Activated B cell treated with CpG ODN at 0.5 μM for 24 hours (primary cell): ENCODE data around the gene ACADM. TPM values are rescaled to one million over a fixed set of nuclear protein-coding genes. Genes with fewer than 3 reads are reported as not detected.
"Not testable (repeated sequence)": the region's sequence is repeated elsewhere in the genome, so short reads cannot be mapped to it uniquely, and the experiment has no call there.

Source experiments
- ATAC-seq: fragments of 200-7000 bp; cut with Tn5 transposase; one replicate; pipeline ENCODE4 v1.10.0; 2021; ENCODE audit warnings: low read depth, mild to moderate bottlenecking, moderate library complexity
- CTCF ChIA-PET: fragments of 350-600 bp; sonication (Branson Sonifier 250); formaldehyde crosslinking; loops from one replicate; lab custom pipeline; 2021; ENCODE audit warnings: antibody characterized with exemption; lab: Charles Lee
- POLR2A ChIA-PET: fragments of 350-600 bp; sonication (Branson Sonifier 250); formaldehyde crosslinking; loops from one replicate; lab custom pipeline; 2021; ENCODE audit warnings: antibody characterized with exemption; lab: Charles Lee
- DNase-seq: peaks from one replicate; pipeline ENCODE4 v3.0.0; 2022
- H3K27ac Mint-ChIP-seq: one replicate; pipeline ENCODE4 v1.8.0; 2020; ENCODE audit warnings: mixed read lengths
- H3K27me3 Mint-ChIP-seq: one replicate; pipeline ENCODE4 v1.8.0; 2021; ENCODE audit warnings: mixed read lengths
- H3K36me3 Mint-ChIP-seq: one replicate; pipeline ENCODE4 v1.8.0; 2021; ENCODE audit warnings: low read depth, mixed read lengths
- H3K4me1 Mint-ChIP-seq: one replicate; pipeline ENCODE4 v1.8.0; 2021; ENCODE audit warnings: mixed read lengths
- H3K4me3 Mint-ChIP-seq: one replicate; pipeline ENCODE4 v1.8.0; 2020; ENCODE audit warnings: mild to moderate bottlenecking, mixed read lengths
- H3K9me3 Mint-ChIP-seq: one replicate; pipeline ENCODE4 v1.8.0; 2020; ENCODE audit warnings: mixed read lengths
- CTCF ChIP-seq: fragments of 200-600 bp; IDR thresholded peaks from one replicate; pipeline ENCODE4 v1.8.0; 2022; ENCODE audit warnings: antibody characterized with exemption, mild to moderate bottlenecking
- intact Hi-C: fragments of 100-400 bp; cut with micrococcal nuclease; formaldehyde crosslinking; loops from one replicate; pipeline ENCODE4 v1.15.1; 2024
- total RNA-seq: library from RNA; stranded (reverse); gene quantifications from 2 replicates; pipeline ENCODE4 v1.2.3, GENCODE V29; 2022

Gene ACADM
- total RNA-seq, 1 donor from 2014 or later, result 49.4 TPM

- Mint-ChIP-seq H3K4me1 (no peaks in the 10 kb centered on the region), H3K36me3 (no peaks in the 10 kb centered on the region), H3K4me3 (no peak overlapping the region), H3K9me3 (no peaks in the 10 kb centered on the region), H3K27ac (no peak overlapping the region), H3K27me3 (peaks cover 21% of the 10 kb centered on the region)
- DNase-seq, result no peak
- no peak for ATAC-seq
- intact Hi-C loops, result no loop called here
- no peak for TF ChIP-seq CTCF
- POLR2A ChIA-PET, result no interaction called here
- CTCF ChIA-PET, result no interaction called here
Observed at GRCh38 chr1:75712306-75712705, 12.2 kb upstream of the ACADM start.

GRCh38 chr1:75719810-75720209 lies 4.7 kb upstream of the ACADM start:
- CTCF ChIA-PET, result no interaction called here
- Mint-ChIP-seq H3K27ac (no peak overlapping the region), H3K4me3 (no peak overlapping the region), H3K4me1 (peaks cover 10% of the 10 kb centered on the region), H3K36me3 (peaks cover 3% of the 10 kb centered on the region), H3K9me3 (no peaks in the 10 kb centered on the region), H3K27me3 (peaks cover 3% of the 10 kb centered on the region)
- intact Hi-C loops, result loop anchor here (5.0 to 10.0 kb wide), 3 partner anchors 375 to 1523 kb away; partner anchors contain the start of genes CRYZ, FPGT, LRRIQ3 and TYW3
- no peak for ATAC-seq
- POLR2A ChIA-PET, result no interaction called here
- DNase-seq, result no peak
- no peak for TF ChIP-seq CTCF

- CTCF ChIA-PET, result interaction anchor here (0.6 kb wide), 1 partner anchor 67 kb away, joined by 3 read pairs; no protein-coding TSS in a partner anchor
Observed at GRCh38 chr1:75720325-75720724, 4.2 kb upstream of the ACADM start.

GRCh38 chr1:75720820-75721219 lies 3.7 kb upstream of the ACADM start:
- Mint-ChIP-seq H3K4me3 (no peak overlapping the region), H3K27me3 (peaks cover 3% of the 10 kb centered on the region), H3K27ac (no peak overlapping the region), H3K36me3 (peaks cover 6% of the 10 kb centered on the region), H3K9me3 (no peaks in the 10 kb centered on the region), H3K4me1 (peaks cover 17% of the 10 kb centered on the region)
- ATAC-seq, result no peak
- no peak for TF ChIP-seq CTCF
- ChIA-PET POLR2A (no interaction called here), CTCF (interaction anchor here (0.6 kb wide), 1 partner anchor 67 kb away, joined by 3 read pairs; no protein-coding TSS in a partner anchor)
- intact Hi-C loops, result loop anchor here (5.0 to 10.0 kb wide), 3 partner anchors 376 to 1524 kb away; partner anchors contain the start of genes CRYZ, FPGT, LRRIQ3 and TYW3
- no peak for DNase-seq

More at GRCh38 chr1:75720325-75720724, 4.2 kb upstream of the ACADM start:
- no peaks in the 10 kb centered on the region for H3K9me3 Mint-ChIP-seq
- peaks cover 12% of the 10 kb centered on the region for H3K4me1 Mint-ChIP-seq
- intact Hi-C loops, result loop anchor here (5.0 to 10.0 kb wide), 3 partner anchors 376 to 1523 kb away; partner anchors contain the start of genes CRYZ, FPGT, LRRIQ3 and TYW3
- no peak overlapping the region for H3K4me3 Mint-ChIP-seq
- peaks cover 6% of the 10 kb centered on the region for H3K36me3 Mint-ChIP-seq
- no peak overlapping the region for H3K27ac Mint-ChIP-seq
- TF ChIP-seq CTCF, result no peak
- POLR2A ChIA-PET, result no interaction called here
- peaks cover 3% of the 10 kb centered on the region for H3K27me3 Mint-ChIP-seq
- no peak for ATAC-seq
- DNase-seq, result no peak

GRCh38 chr1:75722246-75722645 lies 2.3 kb upstream of the ACADM start:
- ATAC-seq, H3K27ac Mint-ChIP-seq, H3K4me3 Mint-ChIP-seq, H3K36me3 Mint-ChIP-seq, POLR2A ChIA-PET, H3K27me3 Mint-ChIP-seq, DNase-seq, CTCF ChIA-PET, H3K9me3 Mint-ChIP-seq: not testable (repeated sequence)
- peaks cover 30% of the 10 kb centered on the region for H3K4me1 Mint-ChIP-seq
- intact Hi-C loops, result loop anchor here (5.0 to 10.0 kb wide), 3 partner anchors 377 to 1525 kb away; partner anchors contain the start of genes CRYZ, FPGT, LRRIQ3 and TYW3
